WTC11 (cell line): ENCODE data around the gene MX2. TPM values are rescaled to one million over a fixed set of nuclear protein-coding genes. Genes with fewer than 3 reads are reported as not detected.

Source experiments
- ATAC-seq: fragments of 200-7000 bp; cut with Tn5 transposase; 2 replicates; pipeline ENCODE4 v1.10.0; 2021; ENCODE audit warnings: mild to moderate bottlenecking, moderate library complexity
- CTCF ChIA-PET: fragments of 300-600 bp; sonication (Branson Sonifier 250); formaldehyde crosslinking; loops from one replicate; lab custom pipeline; 2021; ENCODE audit warnings: antibody characterized with exemption; lab: Charles Lee
- POLR2A ChIA-PET: fragments of 350-600 bp; sonication (Branson Sonifier 250); formaldehyde crosslinking; loops from one replicate; lab custom pipeline; 2021; ENCODE audit warnings: antibody characterized with exemption; lab: Charles Lee
- DNase-seq: peaks from one replicate; pipeline ENCODE4 v3.0.0; 2021; ENCODE audit warnings: low spot score
- H3K27ac Mint-ChIP-seq: 2 replicates; pipeline ENCODE4 v1.8.0; 2021; ENCODE audit warnings: mixed read lengths
- H3K27me3 Mint-ChIP-seq: 2 replicates; pipeline ENCODE4 v1.8.0; 2021; ENCODE audit warnings: low read depth, mild to moderate bottlenecking, moderate library complexity, mixed read lengths
- H3K36me3 Mint-ChIP-seq: 2 replicates; pipeline ENCODE4 v1.8.0; 2021; ENCODE audit warnings: mixed read lengths
- H3K4me1 Mint-ChIP-seq: 2 replicates; pipeline ENCODE4 v1.8.0; 2022; ENCODE audit warnings: mixed read lengths
- H3K4me3 Mint-ChIP-seq: 2 replicates; pipeline ENCODE4 v1.8.0; 2021; ENCODE audit warnings: mild to moderate bottlenecking, moderate library complexity, mixed read lengths
- H3K9me3 Mint-ChIP-seq: 2 replicates; pipeline ENCODE4 v1.8.0; 2021; ENCODE audit warnings: mixed read lengths
- AFF4 ChIP-seq: sonication (generic); formaldehyde crosslinking; IDR thresholded peaks from 2 replicates; pipeline ENCODE4 v1.8.1; 2023; ENCODE audit warnings: mild to moderate bottlenecking, missing genetic modification reagents, borderline replicate concordance
- CREM ChIP-seq: sonication (generic); formaldehyde crosslinking; IDR thresholded peaks from 2 replicates; pipeline ENCODE4 v1.8.1; 2022; ENCODE audit warnings: mild to moderate bottlenecking, missing genetic modification reagents, moderate library complexity
- EMX1 ChIP-seq: fragments of 250-450 bp; sonication (Bioruptor Pico); IDR thresholded peaks from 2 replicates; pipeline ENCODE4 v1.8.0; 2021; ENCODE audit warnings: mild to moderate bottlenecking
- GABPB1 ChIP-seq: sonication (generic); formaldehyde crosslinking; IDR thresholded peaks from 2 replicates; pipeline ENCODE4 v1.8.1; 2023; ENCODE audit warnings: mild to moderate bottlenecking, missing genetic modification reagents
- GTF2I ChIP-seq: fragments of 250-450 bp; sonication (Bioruptor Pico); conservative IDR thresholded peaks from 2 replicates; pipeline ENCODE4 v1.4.0; 2021; ENCODE audit warnings: mild to moderate bottlenecking
- JUN ChIP-seq: sonication (generic); formaldehyde crosslinking; IDR thresholded peaks from 2 replicates; pipeline ENCODE4 v1.8.0; 2023; ENCODE audit warnings: mild to moderate bottlenecking, missing genetic modification reagents
- KAT7 ChIP-seq: sonication (generic); formaldehyde crosslinking; IDR thresholded peaks from 2 replicates; pipeline ENCODE4 v1.8.1; 2023; ENCODE audit warnings: missing genetic modification reagents, mild to moderate bottlenecking, borderline replicate concordance
- MXD4 ChIP-seq: fragments of 250-450 bp; sonication (Bioruptor Pico); IDR thresholded peaks from 2 replicates; pipeline ENCODE4 v1.8.0; 2021; ENCODE audit warnings: mild to moderate bottlenecking, moderate library complexity, borderline replicate concordance
- NFATC4 ChIP-seq: fragments of 250-450 bp; sonication (Bioruptor Pico); IDR thresholded peaks from 2 replicates; pipeline ENCODE4 v1.9.0; 2021; ENCODE audit warnings: mild to moderate bottlenecking
- TP53 ChIP-seq: sonication (generic); formaldehyde crosslinking; IDR thresholded peaks from 2 replicates; pipeline ENCODE4 v1.8.1; 2023; ENCODE audit warnings: mild to moderate bottlenecking, missing genetic modification reagents
- ZBTB43 ChIP-seq: sonication (generic); formaldehyde crosslinking; IDR thresholded peaks from 2 replicates; pipeline ENCODE4 v1.8.1; 2023; ENCODE audit warnings: mild to moderate bottlenecking, missing genetic modification reagents
- ZNF263 ChIP-seq: sonication (generic); formaldehyde crosslinking; IDR thresholded peaks from 2 replicates; pipeline ENCODE4 v1.8.1; 2022; ENCODE audit warnings: low read depth, mild to moderate bottlenecking, moderate library complexity, missing genetic modification reagents
- ZNF281 ChIP-seq: sonication (generic); formaldehyde crosslinking; IDR thresholded peaks from 2 replicates; pipeline ENCODE4 v1.8.0; 2023; ENCODE audit warnings: mild to moderate bottlenecking, missing genetic modification reagents
- ZNF317 ChIP-seq: sonication (generic); formaldehyde crosslinking; IDR thresholded peaks from 2 replicates; pipeline ENCODE4 v1.8.1; 2023; ENCODE audit warnings: low read depth, mild to moderate bottlenecking, moderate library complexity, missing genetic modification reagents, borderline replicate concordance
- total RNA-seq: library from RNA; stranded (reverse); gene quantifications from 3 replicates; pipeline ENCODE4 v1.2.3, GENCODE V29; 2021
- TF ChIP-seq, protein P1 (sequence below): sonication (generic); formaldehyde crosslinking; IDR thresholded peaks from 2 replicates; pipeline ENCODE4 v1.8.0; 2022; ENCODE audit warnings: mild to moderate bottlenecking, missing genetic modification reagents
- TF ChIP-seq, protein P2 (sequence below): sonication (generic); formaldehyde crosslinking; IDR thresholded peaks from 2 replicates; pipeline ENCODE4 v1.8.0; 2022; ENCODE audit warnings: mild to moderate bottlenecking, missing genetic modification reagents
- TF ChIP-seq, protein P3 (sequence below): sonication (generic); formaldehyde crosslinking; IDR thresholded peaks from 2 replicates; pipeline ENCODE4 v1.8.1; 2022; ENCODE audit warnings: mild to moderate bottlenecking, moderate library complexity, missing genetic modification reagents
- TF ChIP-seq, protein P4 (sequence below): fragments of 200-600 bp; IDR thresholded peaks from 2 replicates; pipeline ENCODE4 v1.8.0; 2022; ENCODE audit warnings: antibody characterized with exemption

The MX2 gene
- total RNA-seq, 1 experiment from 2014 or later, result 2.6 TPM

DNA sequence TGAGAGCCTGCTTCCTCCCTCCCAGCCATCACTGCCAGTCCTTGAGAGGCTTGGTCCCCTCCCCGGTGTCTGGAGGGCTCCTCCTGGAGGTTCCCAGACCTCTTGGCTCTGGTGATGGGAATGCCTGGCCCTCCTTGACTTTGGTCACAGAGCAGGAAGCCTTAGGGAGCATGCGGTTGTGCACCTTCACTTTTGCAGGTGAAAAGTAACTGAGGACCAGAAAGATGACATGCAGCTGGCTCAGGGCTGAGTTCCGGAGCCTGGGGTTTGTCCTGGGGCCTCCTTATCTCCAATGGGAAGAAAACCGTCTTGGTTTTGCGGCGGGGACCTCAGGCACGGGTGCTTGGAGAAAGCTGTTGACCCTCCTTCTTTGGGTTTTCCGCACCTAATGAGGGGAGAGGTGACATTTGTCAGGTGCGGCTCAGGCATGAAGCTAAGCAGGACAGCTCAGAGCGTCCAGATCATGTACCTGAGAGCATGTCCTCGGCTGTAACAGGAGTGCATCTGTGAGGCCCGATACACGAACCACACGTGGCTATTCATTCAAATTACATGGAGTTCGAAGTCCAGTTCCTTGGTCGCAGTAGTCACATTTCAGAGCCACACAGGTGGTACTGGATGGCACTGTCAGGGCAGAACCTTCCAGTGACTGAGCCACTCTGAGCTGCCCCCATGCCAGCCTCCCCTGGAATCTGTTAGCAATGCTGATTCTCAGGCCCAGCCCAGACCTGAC lies 608 bp upstream of the MX2 start:
- DNase-seq (no peak), ATAC-seq (no peak)
- ChIA-PET POLR2A (no interaction called here), CTCF (interaction anchor here (0.8 to 3.1 kb wide), 5 partner anchors 8 to 239 kb away, joined by 3 to 76 read pairs (median 4); no protein-coding TSS in a partner anchor)
- Mint-ChIP-seq H3K9me3 (no peaks in the 10 kb centered on the region), H3K4me3 (no peak overlapping the region), H3K4me1 (peaks cover 18% of the 10 kb centered on the region), H3K27me3 (no peaks in the 10 kb centered on the region), H3K27ac (no peak overlapping the region), H3K36me3 (no peaks in the 10 kb centered on the region)
- TF ChIP-seq, protein P1, sequence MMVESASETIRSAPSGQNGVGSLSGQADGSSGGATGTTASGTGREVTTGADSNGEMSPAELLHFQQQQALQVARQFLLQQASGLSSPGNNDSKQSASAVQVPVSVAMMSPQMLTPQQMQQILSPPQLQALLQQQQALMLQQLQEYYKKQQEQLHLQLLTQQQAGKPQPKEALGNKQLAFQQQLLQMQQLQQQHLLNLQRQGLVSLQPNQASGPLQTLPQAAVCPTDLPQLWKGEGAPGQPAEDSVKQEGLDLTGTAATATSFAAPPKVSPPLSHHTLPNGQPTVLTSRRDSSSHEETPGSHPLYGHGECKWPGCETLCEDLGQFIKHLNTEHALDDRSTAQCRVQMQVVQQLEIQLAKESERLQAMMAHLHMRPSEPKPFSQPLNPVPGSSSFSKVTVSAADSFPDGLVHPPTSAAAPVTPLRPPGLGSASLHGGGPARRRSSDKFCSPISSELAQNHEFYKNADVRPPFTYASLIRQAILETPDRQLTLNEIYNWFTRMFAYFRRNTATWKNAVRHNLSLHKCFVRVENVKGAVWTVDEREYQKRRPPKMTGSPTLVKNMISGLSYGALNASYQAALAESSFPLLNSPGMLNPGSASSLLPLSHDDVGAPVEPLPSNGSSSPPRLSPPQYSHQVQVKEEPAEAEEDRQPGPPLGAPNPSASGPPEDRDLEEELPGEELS (CRISPR knock-in tag), result no peak
- no peak for TF ChIP-seq CREM (CRISPR knock-in tag)
- no peak for TF ChIP-seq ZNF281 (CRISPR knock-in tag)
- TF ChIP-seq GABPB1, result no peak
- no peak for TF ChIP-seq TP53 (CRISPR knock-in tag)
- TF ChIP-seq EMX1 (CRISPR knock-in tag), result no peak
- no peak for TF ChIP-seq GTF2I (CRISPR knock-in tag)
- no peak for TF ChIP-seq ZNF317 (CRISPR knock-in tag)
- no peak for TF ChIP-seq ZNF263 (CRISPR knock-in tag)
- TF ChIP-seq JUN (CRISPR knock-in tag), result no peak
- TF ChIP-seq, protein P2, sequence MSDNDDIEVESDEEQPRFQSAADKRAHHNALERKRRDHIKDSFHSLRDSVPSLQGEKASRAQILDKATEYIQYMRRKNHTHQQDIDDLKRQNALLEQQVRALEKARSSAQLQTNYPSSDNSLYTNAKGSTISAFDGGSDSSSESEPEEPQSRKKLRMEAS, result no peak
- TF ChIP-seq MXD4 (CRISPR knock-in tag), result no peak
- TF ChIP-seq ZBTB43 (CRISPR knock-in tag), result no peak
- no peak for TF ChIP-seq KAT7 (CRISPR knock-in tag)
- TF ChIP-seq, protein P3, sequence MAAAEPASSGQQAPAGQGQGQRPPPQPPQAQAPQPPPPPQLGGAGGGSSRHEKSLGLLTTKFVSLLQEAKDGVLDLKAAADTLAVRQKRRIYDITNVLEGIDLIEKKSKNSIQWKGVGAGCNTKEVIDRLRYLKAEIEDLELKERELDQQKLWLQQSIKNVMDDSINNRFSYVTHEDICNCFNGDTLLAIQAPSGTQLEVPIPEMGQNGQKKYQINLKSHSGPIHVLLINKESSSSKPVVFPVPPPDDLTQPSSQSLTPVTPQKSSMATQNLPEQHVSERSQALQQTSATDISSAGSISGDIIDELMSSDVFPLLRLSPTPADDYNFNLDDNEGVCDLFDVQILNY (CRISPR knock-in tag), result no peak
- TF ChIP-seq AFF4 (CRISPR knock-in tag), result no peak
- no peak for TF ChIP-seq NFATC4 (CRISPR knock-in tag)
- TF ChIP-seq, protein P4, sequence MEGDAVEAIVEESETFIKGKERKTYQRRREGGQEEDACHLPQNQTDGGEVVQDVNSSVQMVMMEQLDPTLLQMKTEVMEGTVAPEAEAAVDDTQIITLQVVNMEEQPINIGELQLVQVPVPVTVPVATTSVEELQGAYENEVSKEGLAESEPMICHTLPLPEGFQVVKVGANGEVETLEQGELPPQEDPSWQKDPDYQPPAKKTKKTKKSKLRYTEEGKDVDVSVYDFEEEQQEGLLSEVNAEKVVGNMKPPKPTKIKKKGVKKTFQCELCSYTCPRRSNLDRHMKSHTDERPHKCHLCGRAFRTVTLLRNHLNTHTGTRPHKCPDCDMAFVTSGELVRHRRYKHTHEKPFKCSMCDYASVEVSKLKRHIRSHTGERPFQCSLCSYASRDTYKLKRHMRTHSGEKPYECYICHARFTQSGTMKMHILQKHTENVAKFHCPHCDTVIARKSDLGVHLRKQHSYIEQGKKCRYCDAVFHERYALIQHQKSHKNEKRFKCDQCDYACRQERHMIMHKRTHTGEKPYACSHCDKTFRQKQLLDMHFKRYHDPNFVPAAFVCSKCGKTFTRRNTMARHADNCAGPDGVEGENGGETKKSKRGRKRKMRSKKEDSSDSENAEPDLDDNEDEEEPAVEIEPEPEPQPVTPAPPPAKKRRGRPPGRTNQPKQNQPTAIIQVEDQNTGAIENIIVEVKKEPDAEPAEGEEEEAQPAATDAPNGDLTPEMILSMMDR, result no peak
